Parathyroid adenoma (tissue), 2 donors: ENCODE data around the gene METTL27.

Experiments
- H2AFZ ChIP-seq: fragments of 300-600 bp; sonication (generic); one replicate; pipeline ENCODE4 v1.7.0; 2017; ENCODE audit warnings: antibody characterized with exemption, mild to moderate bottlenecking
- H3K27ac ChIP-seq: fragments of 300-600 bp; sonication (generic); one replicate; pipeline ENCODE4 v1.7.0; 2017
- H3K27me3 ChIP-seq: fragments of 300-600 bp; sonication (generic); one replicate; pipeline ENCODE4 v1.7.0; 2017; ENCODE audit warnings: low read length; ENCODE audit not compliant: control insufficient read depth, insufficient read depth
- H3K36me3 ChIP-seq: fragments of 300-600 bp; sonication (generic); one replicate; pipeline ENCODE4 v1.7.0; 2017; ENCODE audit warnings: low read length; ENCODE audit not compliant: control insufficient read depth, insufficient read depth
- H3K4me1 ChIP-seq: fragments of 300-600 bp; sonication (generic); one replicate; pipeline ENCODE4 v1.7.0; 2017; ENCODE audit warnings: control low read depth
- H3K4me2 ChIP-seq: fragments of 300-600 bp; sonication (generic); one replicate; pipeline ENCODE4 v1.7.0; 2017; ENCODE audit warnings: low read length
- H3K4me3 ChIP-seq: fragments of 300-600 bp; sonication (generic); one replicate; pipeline ENCODE4 v1.7.0; 2017; ENCODE audit warnings: low read depth, low read length
- H3K79me2 ChIP-seq: fragments of 300-600 bp; sonication (generic); one replicate; pipeline ENCODE4 v1.7.0; 2017; ENCODE audit warnings: control low read depth
- H3K9ac ChIP-seq: fragments of 300-600 bp; sonication (generic); one replicate; pipeline ENCODE4 v1.7.0; 2017; ENCODE audit warnings: mild to moderate bottlenecking
- H3K9me3 ChIP-seq: fragments of 300-600 bp; sonication (generic); one replicate; pipeline ENCODE4 v1.7.0; 2017; ENCODE audit warnings: low read length; ENCODE audit not compliant: control insufficient read depth
- CTCF ChIP-seq: fragments of 300-600 bp; sonication (generic); IDR thresholded peaks from one replicate; pipeline ENCODE4 v1.7.0; 2017; ENCODE audit warnings: antibody characterized with exemption, mild to moderate bottlenecking
- donor health status: primary hyperparathyroidism.

The METTL27 gene

GRCh38 chr7:73876361-73876760 lies 34.0 kb upstream of the METTL27 start:
- Histone ChIP-seq H3K36me3 (no peaks in the 10 kb centered on the region), H3K27me3 (no peaks in the 10 kb centered on the region), H3K4me3 (no peak overlapping the region), H3K79me2 (no peaks in the 10 kb centered on the region), H2AFZ (no peak overlapping the region), H3K9ac (no peak overlapping the region), H3K4me1 (no peaks in the 10 kb centered on the region), H3K4me2 (no peak overlapping the region), H3K9me3 (no peaks in the 10 kb centered on the region), H3K27ac (no peak overlapping the region)
- TF ChIP-seq CTCF: no peak

- no peaks in the 10 kb centered on the region for H3K27me3 ChIP-seq
- H2AFZ ChIP-seq: no peak overlapping the region
- no peaks in the 10 kb centered on the region for H3K79me2 ChIP-seq
- peaks cover 4% of the 10 kb centered on the region for H3K4me1 ChIP-seq
- H3K9me3 ChIP-seq: no peaks in the 10 kb centered on the region
- no peak overlapping the region for H3K27ac ChIP-seq
- H3K9ac ChIP-seq: no peak overlapping the region
- no peak overlapping the region for H3K4me3 ChIP-seq
- no peak overlapping the region for H3K4me2 ChIP-seq
- H3K36me3 ChIP-seq: no peaks in the 10 kb centered on the region
- TF ChIP-seq CTCF: no peak
Observed at GRCh38 chr7:73872056-73872908, 30.0 kb upstream of the METTL27 start.

- Histone ChIP-seq H3K36me3 (no peaks in the 10 kb centered on the region), H3K4me3 (no peak overlapping the region), H3K27me3 (no peaks in the 10 kb centered on the region), H2AFZ (no peak overlapping the region), H3K9ac (no peak overlapping the region), H3K4me1 (peaks cover 4% of the 10 kb centered on the region), H3K79me2 (no peaks in the 10 kb centered on the region), H3K4me2 (no peak overlapping the region), H3K27ac (no peak overlapping the region), H3K9me3 (no peaks in the 10 kb centered on the region)
- TF ChIP-seq CTCF: no peak
Observed at GRCh38 chr7:73871163-73872011, 29.1 kb upstream of the METTL27 start.

GRCh38 chr7:73870041-73870492 lies 27.8 kb upstream of the METTL27 start:
- peaks cover 4% of the 10 kb centered on the region for H3K4me1 ChIP-seq
- TF ChIP-seq CTCF: no peak

More at GRCh38 chr7:73870041-73870492, 27.8 kb upstream of the METTL27 start:
- Histone ChIP-seq H3K4me3 (no peak overlapping the region), H3K27ac (no peak overlapping the region), H3K4me2 (no peak overlapping the region), H3K79me2 (no peaks in the 10 kb centered on the region), H3K27me3 (no peaks in the 10 kb centered on the region), H3K9me3 (no peaks in the 10 kb centered on the region), H3K9ac (no peak overlapping the region), H3K36me3 (no peaks in the 10 kb centered on the region), H2AFZ (peak overlapping the region; percentile 29)
